Measurements from ENCODE around the gene CDK5RAP2.

Gene CDK5RAP2

GRCh38 chr9:120436446-120436845, 143.5 kb downstream of the CDK5RAP2 start:
- Histone ChIP-seq H3K9me3 (ENCODE audit: control insufficient read depth in 1 of 2, low read length in 2 of 2) (no peaks in the 10 kb centered on the region), H3K4me3 (ENCODE audit: low read depth in 1 of 2, low read length in 2 of 2) (no peak overlapping the region), H3K27ac (ENCODE audit: low read depth, low read length) (no peak overlapping the region), H3K4me1 (ENCODE audit: control insufficient read depth in 1 of 2, insufficient read depth in 2 of 2, low read length in 2 of 2) (peaks cover 0 to 15% of the 10 kb centered on the region in 2 donors), H3K36me3 (ENCODE audit: control insufficient read depth in 1 of 2, insufficient read depth in 2 of 2, low read length in 2 of 2) (peaks cover 15 to 34% of the 10 kb centered on the region in 2 donors), H3K27me3 (ENCODE audit: control insufficient read depth in 1 of 2, insufficient read depth in 2 of 2, low read length in 2 of 2) (no peaks in the 10 kb centered on the region), H3K9ac (ENCODE audit: low read depth in 1 of 2, low read length in 2 of 2) (no peak overlapping the region)

GRCh38 chr9:120435091-120435490, 144.9 kb downstream of the CDK5RAP2 start:
- Histone ChIP-seq H3K27ac (ENCODE audit: low read depth, low read length) (no peak overlapping the region), H3K9me3 (ENCODE audit: control insufficient read depth in 1 of 2, low read length in 2 of 2) (no peaks in the 10 kb centered on the region), H3K4me1 (ENCODE audit: control insufficient read depth in 1 of 2, insufficient read depth in 2 of 2, low read length in 2 of 2) (peaks cover 0 to 17% of the 10 kb centered on the region in 2 donors), H3K4me3 (ENCODE audit: low read depth in 1 of 2, low read length in 2 of 2) (no peak overlapping the region), H3K27me3 (ENCODE audit: control insufficient read depth in 1 of 2, insufficient read depth in 2 of 2, low read length in 2 of 2) (no peaks in the 10 kb centered on the region), H3K9ac (ENCODE audit: low read depth in 1 of 2, low read length in 2 of 2) (no peak overlapping the region), H3K36me3 (ENCODE audit: control insufficient read depth in 1 of 2, insufficient read depth in 2 of 2, low read length in 2 of 2) (peaks cover 8 to 34% of the 10 kb centered on the region in 2 donors)

GRCh38 chr9:120434532-120434931, 145.4 kb downstream of the CDK5RAP2 start:
- H3K27me3 ChIP-seq (ENCODE audit: control insufficient read depth in 1 of 2, insufficient read depth in 2 of 2, low read length in 2 of 2), result no peaks in the 10 kb centered on the region
- no peak overlapping the region for H3K9ac ChIP-seq (ENCODE audit: low read depth in 1 of 2, low read length in 2 of 2)
- H3K4me1 ChIP-seq (ENCODE audit: control insufficient read depth in 1 of 2, insufficient read depth in 2 of 2, low read length in 2 of 2), result peaks cover 0 to 17% of the 10 kb centered on the region in 2 donors
- no peak overlapping the region for H3K27ac ChIP-seq (ENCODE audit: low read depth, low read length)
- H3K36me3 ChIP-seq (ENCODE audit: control insufficient read depth in 1 of 2, insufficient read depth in 2 of 2, low read length in 2 of 2), result peaks cover 8 to 29% of the 10 kb centered on the region in 2 donors
- no peaks in the 10 kb centered on the region for H3K9me3 ChIP-seq (ENCODE audit: control insufficient read depth in 1 of 2, low read length in 2 of 2)
- H3K4me3 ChIP-seq (ENCODE audit: low read depth in 1 of 2, low read length in 2 of 2), result no peak overlapping the region

- H3K27ac ChIP-seq (ENCODE audit: low read depth, low read length), result no peak overlapping the region
Observed at GRCh38 chr9:120433701-120434100, 146.3 kb downstream of the CDK5RAP2 start.

GRCh38 chr9:120432600-120432999, 147.4 kb downstream of the CDK5RAP2 start:
- Histone ChIP-seq H3K4me3 (ENCODE audit: low read depth in 1 of 2, low read length in 2 of 2) (no peak overlapping the region), H3K27me3 (ENCODE audit: control insufficient read depth in 1 of 2, insufficient read depth in 2 of 2, low read length in 2 of 2) (no peaks in the 10 kb centered on the region), H3K4me1 (ENCODE audit: control insufficient read depth in 1 of 2, insufficient read depth in 2 of 2, low read length in 2 of 2) (peaks cover 0 to 17% of the 10 kb centered on the region in 2 donors), H3K27ac (ENCODE audit: low read depth, low read length) (no peak overlapping the region), H3K36me3 (ENCODE audit: control insufficient read depth in 1 of 2, insufficient read depth in 2 of 2, low read length in 2 of 2) (peaks cover 0 to 13% of the 10 kb centered on the region in 2 donors), H3K9ac (ENCODE audit: low read depth in 1 of 2, low read length in 2 of 2) (no peak overlapping the region), H3K9me3 (ENCODE audit: control insufficient read depth in 1 of 2, low read length in 2 of 2) (no peaks in the 10 kb centered on the region)

More at GRCh38 chr9:120433701-120434100, 146.3 kb downstream of the CDK5RAP2 start:
- Histone ChIP-seq H3K9ac (ENCODE audit: low read depth in 1 of 2, low read length in 2 of 2) (no peak overlapping the region), H3K4me1 (ENCODE audit: control insufficient read depth in 1 of 2, insufficient read depth in 2 of 2, low read length in 2 of 2) (peaks cover 0 to 17% of the 10 kb centered on the region in 2 donors), H3K9me3 (ENCODE audit: control insufficient read depth in 1 of 2, low read length in 2 of 2) (no peaks in the 10 kb centered on the region), H3K36me3 (ENCODE audit: control insufficient read depth in 1 of 2, insufficient read depth in 2 of 2, low read length in 2 of 2) (peaks cover 8 to 21% of the 10 kb centered on the region in 2 donors), H3K27me3 (ENCODE audit: control insufficient read depth in 1 of 2, insufficient read depth in 2 of 2, low read length in 2 of 2) (no peaks in the 10 kb centered on the region), H3K4me3 (ENCODE audit: low read depth in 1 of 2, low read length in 2 of 2) (no peak overlapping the region)

GRCh38 chr9:120431268-120431667, 148.7 kb downstream of the CDK5RAP2 start:
- H3K27me3 ChIP-seq (ENCODE audit: control insufficient read depth in 1 of 2, insufficient read depth in 2 of 2, low read length in 2 of 2), result no peaks in the 10 kb centered on the region
- H3K4me1 ChIP-seq (ENCODE audit: control insufficient read depth in 1 of 2, insufficient read depth in 2 of 2, low read length in 2 of 2), result peaks cover 0 to 17% of the 10 kb centered on the region in 2 donors
- peaks cover 0 to 15% of the 10 kb centered on the region in 2 donors for H3K36me3 ChIP-seq (ENCODE audit: control insufficient read depth in 1 of 2, insufficient read depth in 2 of 2, low read length in 2 of 2)
- no peak overlapping the region for H3K27ac ChIP-seq (ENCODE audit: low read depth, low read length)
- no peak overlapping the region for H3K9ac ChIP-seq (ENCODE audit: low read depth in 1 of 2, low read length in 2 of 2)
- H3K9me3 ChIP-seq (ENCODE audit: control insufficient read depth in 1 of 2, low read length in 2 of 2), result no peaks in the 10 kb centered on the region
- H3K4me3 ChIP-seq (ENCODE audit: low read depth in 1 of 2, low read length in 2 of 2), result no peak overlapping the region

- Histone ChIP-seq H3K4me3 (ENCODE audit: low read depth in 1 of 2, low read length in 2 of 2) (no peak overlapping the region), H3K9ac (ENCODE audit: low read depth in 1 of 2, low read length in 2 of 2) (no peak overlapping the region), H3K36me3 (ENCODE audit: control insufficient read depth in 1 of 2, insufficient read depth in 2 of 2, low read length in 2 of 2) (peaks cover 16 to 37% of the 10 kb centered on the region in 2 donors), H3K4me1 (ENCODE audit: control insufficient read depth in 1 of 2, insufficient read depth in 2 of 2, low read length in 2 of 2) (no peaks in the 10 kb centered on the region), H3K27ac (ENCODE audit: low read depth, low read length) (no peak overlapping the region), H3K9me3 (ENCODE audit: control insufficient read depth in 1 of 2, low read length in 2 of 2) (no peaks in the 10 kb centered on the region), H3K27me3 (ENCODE audit: control insufficient read depth in 1 of 2, insufficient read depth in 2 of 2, low read length in 2 of 2) (no peaks in the 10 kb centered on the region)
Observed at GRCh38 chr9:120424248-120424647, 155.7 kb downstream of the CDK5RAP2 start.

GRCh38 chr9:120423812-120424211, 156.2 kb downstream of the CDK5RAP2 start:
- Histone ChIP-seq H3K4me1 (ENCODE audit: control insufficient read depth in 1 of 2, insufficient read depth in 2 of 2, low read length in 2 of 2) (no peaks in the 10 kb centered on the region), H3K9me3 (ENCODE audit: control insufficient read depth in 1 of 2, low read length in 2 of 2) (no peaks in the 10 kb centered on the region), H3K27me3 (ENCODE audit: control insufficient read depth in 1 of 2, insufficient read depth in 2 of 2, low read length in 2 of 2) (no peaks in the 10 kb centered on the region), H3K27ac (ENCODE audit: low read depth, low read length) (no peak overlapping the region), H3K9ac (ENCODE audit: low read depth in 1 of 2, low read length in 2 of 2) (no peak overlapping the region), H3K36me3 (ENCODE audit: control insufficient read depth in 1 of 2, insufficient read depth in 2 of 2, low read length in 2 of 2) (peaks cover 16 to 40% of the 10 kb centered on the region in 2 donors), H3K4me3 (ENCODE audit: low read depth in 1 of 2, low read length in 2 of 2) (no peak overlapping the region)

- Histone ChIP-seq H3K9me3 (ENCODE audit: control insufficient read depth in 1 of 2, low read length in 2 of 2) (no peaks in the 10 kb centered on the region), H3K27ac (ENCODE audit: low read depth, low read length) (no peak overlapping the region), H3K4me1 (ENCODE audit: control insufficient read depth in 1 of 2, insufficient read depth in 2 of 2, low read length in 2 of 2) (no peaks in the 10 kb centered on the region), H3K4me3 (ENCODE audit: low read depth in 1 of 2, low read length in 2 of 2) (no peak overlapping the region), H3K36me3 (ENCODE audit: control insufficient read depth in 1 of 2, insufficient read depth in 2 of 2, low read length in 2 of 2) (peaks cover 16 to 47% of the 10 kb centered on the region in 2 donors), H3K9ac (ENCODE audit: low read depth in 1 of 2, low read length in 2 of 2) (no peak overlapping the region), H3K27me3 (ENCODE audit: control insufficient read depth in 1 of 2, insufficient read depth in 2 of 2, low read length in 2 of 2) (no peaks in the 10 kb centered on the region)
Observed at GRCh38 chr9:120421977-120422376, 158.0 kb downstream of the CDK5RAP2 start.

- no peak overlapping the region for H3K27ac ChIP-seq (ENCODE audit: low read depth, low read length)
- H3K27me3 ChIP-seq (ENCODE audit: control insufficient read depth in 1 of 2, insufficient read depth in 2 of 2, low read length in 2 of 2), result no peaks in the 10 kb centered on the region
- H3K4me3 ChIP-seq (ENCODE audit: low read depth in 1 of 2, low read length in 2 of 2), result no peak overlapping the region
- peaks cover 23 to 43% of the 10 kb centered on the region in 2 donors for H3K36me3 ChIP-seq (ENCODE audit: control insufficient read depth in 1 of 2, insufficient read depth in 2 of 2, low read length in 2 of 2)
- no peak overlapping the region for H3K9ac ChIP-seq (ENCODE audit: low read depth in 1 of 2, low read length in 2 of 2)
- H3K4me1 ChIP-seq (ENCODE audit: control insufficient read depth in 1 of 2, insufficient read depth in 2 of 2, low read length in 2 of 2), result no peaks in the 10 kb centered on the region
- no peaks in the 10 kb centered on the region for H3K9me3 ChIP-seq (ENCODE audit: control insufficient read depth in 1 of 2, low read length in 2 of 2)
Observed at GRCh38 chr9:120418315-120418714, 161.7 kb downstream of the CDK5RAP2 start.

Data from duodenal mucosa (tissue), 2 donors.